WERI-Rb-1 (cell line): Measurements from ENCODE around the gene KAT2B.
A peak's percentile ranks its signal among the peaks of the same experiment; 100 is the strongest.

Experiments
- DNase-seq: peaks from one replicate; pipeline ENCODE4 v3.0.0-alpha.2; 2020
- H3K27ac ChIP-seq: fragments of 250-450 bp; sonication (Bioruptor Pico); 2 replicates; pipeline ENCODE4 v1.5.1; 2020; ENCODE audit warnings: mild to moderate bottlenecking, moderate library complexity
- H3K27me3 ChIP-seq: fragments of 250-450 bp; sonication (Bioruptor Pico); 2 replicates; pipeline ENCODE4 v1.5.1; 2021; ENCODE audit warnings: mild to moderate bottlenecking, low read depth, moderate library complexity; ENCODE audit not compliant: insufficient read depth, severe bottlenecking
- H3K36me3 ChIP-seq: fragments of 250-450 bp; sonication (Bioruptor Pico); 2 replicates; pipeline ENCODE4 v1.5.1; 2020; ENCODE audit warnings: mild to moderate bottlenecking, moderate library complexity
- H3K4me3 ChIP-seq: 2 replicates; pipeline ENCODE4 v1.5.1; 2011; ENCODE audit warnings: low read depth, mild to moderate bottlenecking, control low read depth, low read length
- H3K9me3 ChIP-seq: fragments of 250-450 bp; sonication (Bioruptor Pico); 2 replicates; pipeline ENCODE4 v1.5.1; 2021; ENCODE audit warnings: mild to moderate bottlenecking, moderate library complexity; ENCODE audit not compliant: severe bottlenecking
- TF ChIP-seq, protein P1 (sequence below): IDR thresholded peaks from 2 replicates; pipeline ENCODE4 v1.5.1; 2011; ENCODE audit warnings: low read depth, mild to moderate bottlenecking, control low read depth, inconsistent platforms, low read length

Gene KAT2B

DNA sequence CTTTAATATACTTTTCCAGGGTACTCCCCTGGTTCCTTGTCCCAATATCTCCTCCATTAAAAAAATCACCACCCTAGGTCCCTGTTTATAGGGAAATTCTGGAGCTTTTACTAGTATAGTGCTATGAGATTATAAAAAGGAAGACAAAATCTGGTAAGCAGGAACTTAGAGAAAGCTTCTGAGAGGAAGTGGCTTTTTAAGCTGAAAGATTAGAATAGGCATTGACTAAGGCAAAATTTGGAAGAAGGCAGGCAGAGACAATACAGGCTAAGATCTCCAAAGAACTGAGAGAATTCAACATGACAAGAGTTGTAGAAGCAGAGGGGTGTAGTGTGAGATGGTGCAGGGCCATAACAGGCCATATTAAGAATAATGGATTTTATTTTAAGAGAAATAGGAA lies 120.0 kb downstream of the KAT2B start:
- H3K36me3 ChIP-seq = peaks cover 42% of the 10 kb centered on the region
- TF ChIP-seq, protein P1, sequence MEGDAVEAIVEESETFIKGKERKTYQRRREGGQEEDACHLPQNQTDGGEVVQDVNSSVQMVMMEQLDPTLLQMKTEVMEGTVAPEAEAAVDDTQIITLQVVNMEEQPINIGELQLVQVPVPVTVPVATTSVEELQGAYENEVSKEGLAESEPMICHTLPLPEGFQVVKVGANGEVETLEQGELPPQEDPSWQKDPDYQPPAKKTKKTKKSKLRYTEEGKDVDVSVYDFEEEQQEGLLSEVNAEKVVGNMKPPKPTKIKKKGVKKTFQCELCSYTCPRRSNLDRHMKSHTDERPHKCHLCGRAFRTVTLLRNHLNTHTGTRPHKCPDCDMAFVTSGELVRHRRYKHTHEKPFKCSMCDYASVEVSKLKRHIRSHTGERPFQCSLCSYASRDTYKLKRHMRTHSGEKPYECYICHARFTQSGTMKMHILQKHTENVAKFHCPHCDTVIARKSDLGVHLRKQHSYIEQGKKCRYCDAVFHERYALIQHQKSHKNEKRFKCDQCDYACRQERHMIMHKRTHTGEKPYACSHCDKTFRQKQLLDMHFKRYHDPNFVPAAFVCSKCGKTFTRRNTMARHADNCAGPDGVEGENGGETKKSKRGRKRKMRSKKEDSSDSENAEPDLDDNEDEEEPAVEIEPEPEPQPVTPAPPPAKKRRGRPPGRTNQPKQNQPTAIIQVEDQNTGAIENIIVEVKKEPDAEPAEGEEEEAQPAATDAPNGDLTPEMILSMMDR = no peak
- no peak overlapping the region for H3K4me3 ChIP-seq
- DNase-seq = no peak
- no peaks in the 10 kb centered on the region for H3K9me3 ChIP-seq
- H3K27me3 ChIP-seq = no peaks in the 10 kb centered on the region
- no peak overlapping the region for H3K27ac ChIP-seq

DNA sequence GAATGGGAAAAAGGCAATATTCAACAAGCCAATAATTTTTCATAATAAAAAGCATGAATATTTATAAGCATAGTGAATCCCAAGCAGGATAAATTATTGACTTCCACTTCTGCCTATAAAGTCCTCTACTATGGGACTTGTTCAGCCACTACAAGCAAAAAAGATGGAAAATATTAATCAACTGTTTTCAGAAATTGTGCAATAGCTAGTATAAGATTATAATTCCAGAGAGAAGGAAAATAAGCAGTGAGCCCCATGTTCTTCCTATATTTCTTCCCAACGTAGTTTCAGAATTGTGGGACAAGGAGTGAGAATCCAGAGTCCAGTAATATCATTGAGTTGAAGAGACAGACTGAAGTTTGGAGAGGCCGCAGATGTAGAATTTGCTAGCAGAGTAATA lies 121.5 kb downstream of the KAT2B start:
- no peak for DNase-seq
- TF ChIP-seq, protein P1 = no peak
- Histone ChIP-seq H3K9me3 (no peaks in the 10 kb centered on the region), H3K36me3 (peaks cover 40% of the 10 kb centered on the region), H3K27ac (no peak overlapping the region), H3K27me3 (no peaks in the 10 kb centered on the region), H3K4me3 (no peak overlapping the region)

DNA sequence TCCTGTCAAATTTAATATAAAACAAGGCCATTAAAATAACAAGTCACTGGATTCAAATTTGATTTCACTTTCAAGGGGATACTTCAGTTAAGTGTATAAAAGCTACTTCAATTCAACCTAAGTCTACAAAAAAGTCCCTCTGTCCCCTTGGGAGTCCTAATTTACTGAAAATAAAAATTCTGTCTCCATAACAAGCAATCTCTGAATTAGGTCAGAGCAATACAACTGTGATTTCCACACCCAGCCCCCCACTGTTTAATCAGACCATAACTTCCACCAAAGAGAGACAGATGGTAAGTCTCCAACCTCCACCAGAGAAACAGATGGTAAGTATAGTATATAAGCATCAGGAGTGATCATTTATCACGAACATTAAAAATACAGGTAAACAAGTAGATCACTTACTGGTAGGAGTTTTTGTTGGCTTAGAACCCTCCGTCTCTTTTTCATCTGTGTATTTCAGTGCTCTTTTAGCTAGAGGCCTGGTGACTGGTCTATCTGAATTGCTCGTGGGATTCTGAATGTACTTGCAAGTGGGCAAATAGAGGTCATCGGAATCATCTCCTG lies 133.7 kb downstream of the KAT2B start:
- H3K27me3 ChIP-seq = no peaks in the 10 kb centered on the region
- peak overlapping the region; percentile 31 for H3K4me3 ChIP-seq

DNA sequence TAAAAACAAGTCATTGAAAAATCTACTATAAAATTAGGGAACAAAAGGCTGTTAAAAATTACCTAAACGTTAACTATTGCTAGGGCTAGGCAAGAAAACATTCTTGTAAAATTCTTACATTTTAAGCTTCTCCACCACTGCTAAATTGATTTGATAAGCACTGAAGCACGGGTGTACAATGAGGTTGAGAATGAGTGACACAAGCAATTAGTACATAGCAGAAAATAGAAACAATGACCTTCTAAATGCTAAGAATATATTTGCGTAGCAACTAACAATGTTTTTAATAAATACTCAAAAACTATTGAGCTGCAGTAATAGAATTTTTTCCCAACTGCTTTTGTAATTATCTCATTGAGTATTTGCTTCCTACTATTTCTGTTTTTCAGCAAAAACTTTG lies 141.0 kb downstream of the KAT2B start:
- H3K27me3 ChIP-seq = no peaks in the 10 kb centered on the region
- H3K4me3 ChIP-seq = no peak overlapping the region
- TF ChIP-seq, protein P1 = no peak
- H3K9me3 ChIP-seq = no peaks in the 10 kb centered on the region
- H3K27ac ChIP-seq = no peak overlapping the region
- no peak for DNase-seq
- H3K36me3 ChIP-seq = peaks cover 81% of the 10 kb centered on the region

More for the DNA sequence above, 133.7 kb downstream of the KAT2B start:
- DNase-seq = peak; percentile 66
- Histone ChIP-seq H3K27ac (peak overlapping the region; percentile 94), H3K36me3 (peaks cover 64% of the 10 kb centered on the region), H3K9me3 (no peaks in the 10 kb centered on the region)
- TF ChIP-seq, protein P1 = no peak

DNA sequence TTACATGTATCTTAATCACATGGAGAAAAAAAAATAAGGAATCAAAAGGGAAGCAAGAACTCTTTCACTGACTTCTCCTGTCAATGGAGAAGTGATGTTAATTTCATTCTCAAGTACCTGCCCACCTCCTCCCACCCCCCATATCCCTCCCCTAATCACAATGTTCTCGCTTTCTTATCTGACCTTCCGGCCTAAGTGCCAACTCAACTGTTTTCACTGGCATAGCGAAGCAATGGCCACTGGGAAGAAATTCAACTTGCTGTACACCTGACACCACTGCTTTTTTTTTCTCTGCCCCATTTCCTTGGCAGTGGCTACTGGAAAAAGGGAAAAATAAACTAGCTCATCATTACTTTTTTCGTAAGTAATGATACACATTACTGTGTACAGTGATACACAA lies 142.0 kb downstream of the KAT2B start:
- no peak for DNase-seq
- H3K27me3 ChIP-seq = no peaks in the 10 kb centered on the region
- TF ChIP-seq, protein P1 = no peak
- no peak overlapping the region for H3K4me3 ChIP-seq
- H3K9me3 ChIP-seq = no peaks in the 10 kb centered on the region
- H3K36me3 ChIP-seq = peaks cover 74% of the 10 kb centered on the region
- no peak overlapping the region for H3K27ac ChIP-seq

DNA sequence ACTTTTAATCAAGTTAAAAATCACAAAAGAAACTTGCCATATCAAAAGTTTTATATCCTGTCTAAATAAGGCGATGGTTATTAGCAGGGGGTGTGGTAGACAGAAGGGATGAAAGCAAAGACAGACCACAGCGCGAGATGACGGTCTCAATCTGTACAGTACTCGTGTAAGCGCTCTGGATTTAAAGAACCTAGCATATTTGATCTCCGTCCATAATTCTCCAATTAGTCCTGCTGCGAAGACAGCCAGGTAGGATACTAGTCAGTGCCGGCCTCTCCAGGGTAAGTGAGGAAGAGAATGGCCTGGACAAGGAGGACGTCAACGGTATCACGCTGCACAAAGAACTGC lies 145.1 kb downstream of the KAT2B start:
- H3K27ac ChIP-seq = peak overlapping the region; percentile 97
- H3K36me3 ChIP-seq = peaks cover 46% of the 10 kb centered on the region
- H3K27me3 ChIP-seq = no peaks in the 10 kb centered on the region
- H3K9me3 ChIP-seq = no peaks in the 10 kb centered on the region
- TF ChIP-seq, protein P1 = no peak
- peak overlapping the region; percentile 65 for H3K4me3 ChIP-seq
- peak; percentile 16 for DNase-seq
